Stomach (tissue), 4 donors: ENCODE results near the gene INTS7.

ENCODE experiments used
- POLR2A ChIP-seq, 4 donors: fragments of 450-650 bp; IDR thresholded peaks; one replicate each; pipeline ENCODE4 v1.6.1; 2016; ENCODE audit warnings: antibody characterized with exemption in 4 of 4, control low read depth in 2 of 4, mild to moderate bottlenecking in 1 of 4, moderate library complexity in 1 of 4
- POLR2AphosphoS5 ChIP-seq, 3 donors: sonication (generic); formaldehyde crosslinking; IDR thresholded peaks; one replicate each; pipeline ENCODE4 v1.6.1; 2016; ENCODE audit warnings: antibody characterized with exemption in 3 of 3
- TF ChIP-seq, protein P1 (sequence below), 7 experiments: fragments of 450-650 bp in 4 of 7; fragments of 200-600 bp in 3 of 7; sonication (generic) in 3 of 7; IDR thresholded peaks; one replicate each; pipeline ENCODE4 v1.5.1; 2016 to 2019; ENCODE audit warnings: antibody characterized with exemption in 7 of 7, control low read depth in 2 of 7, mild to moderate bottlenecking in 1 of 7

DNA sequence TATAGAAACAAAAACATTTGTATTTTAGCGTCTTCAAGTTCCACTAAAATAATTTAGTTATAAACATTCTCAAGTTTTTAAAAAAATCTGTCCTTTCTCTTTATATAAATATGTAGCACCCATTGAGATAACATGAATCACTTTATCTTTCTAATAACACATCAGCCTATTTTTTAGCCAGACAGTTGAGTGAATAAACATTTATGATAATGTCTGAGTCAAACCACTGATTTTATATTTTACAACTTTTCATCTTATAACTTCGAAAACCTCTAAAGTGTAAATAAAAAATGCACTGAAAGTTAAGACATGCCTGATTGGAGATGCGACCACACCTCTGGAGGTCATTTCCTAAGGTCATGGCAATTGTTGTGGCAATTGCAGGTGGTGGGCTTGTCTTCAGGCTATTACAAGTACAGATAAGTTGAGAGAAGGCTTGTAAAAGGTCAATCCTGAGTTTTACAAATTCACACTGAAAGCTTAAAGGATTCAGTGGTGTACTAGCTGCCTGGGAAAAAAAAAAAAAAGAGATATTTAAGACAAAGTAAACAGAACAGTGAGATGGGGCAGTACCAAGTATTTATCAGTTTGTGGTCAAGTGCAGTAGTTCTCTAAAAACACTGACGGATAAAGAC lies 67.0 kb downstream of the INTS7 start:
- TF ChIP-seq, protein P1, sequence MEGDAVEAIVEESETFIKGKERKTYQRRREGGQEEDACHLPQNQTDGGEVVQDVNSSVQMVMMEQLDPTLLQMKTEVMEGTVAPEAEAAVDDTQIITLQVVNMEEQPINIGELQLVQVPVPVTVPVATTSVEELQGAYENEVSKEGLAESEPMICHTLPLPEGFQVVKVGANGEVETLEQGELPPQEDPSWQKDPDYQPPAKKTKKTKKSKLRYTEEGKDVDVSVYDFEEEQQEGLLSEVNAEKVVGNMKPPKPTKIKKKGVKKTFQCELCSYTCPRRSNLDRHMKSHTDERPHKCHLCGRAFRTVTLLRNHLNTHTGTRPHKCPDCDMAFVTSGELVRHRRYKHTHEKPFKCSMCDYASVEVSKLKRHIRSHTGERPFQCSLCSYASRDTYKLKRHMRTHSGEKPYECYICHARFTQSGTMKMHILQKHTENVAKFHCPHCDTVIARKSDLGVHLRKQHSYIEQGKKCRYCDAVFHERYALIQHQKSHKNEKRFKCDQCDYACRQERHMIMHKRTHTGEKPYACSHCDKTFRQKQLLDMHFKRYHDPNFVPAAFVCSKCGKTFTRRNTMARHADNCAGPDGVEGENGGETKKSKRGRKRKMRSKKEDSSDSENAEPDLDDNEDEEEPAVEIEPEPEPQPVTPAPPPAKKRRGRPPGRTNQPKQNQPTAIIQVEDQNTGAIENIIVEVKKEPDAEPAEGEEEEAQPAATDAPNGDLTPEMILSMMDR (IDR thresholded peaks at IDR 0.05) = no peak
- TF ChIP-seq POLR2A (IDR thresholded peaks at IDR 0.05) = no peak
- TF ChIP-seq POLR2AphosphoS5 (IDR thresholded peaks at IDR 0.05) = no peak
